ENCODE measurements around the gene FTO. TPM values are rescaled to one million over a fixed set of nuclear protein-coding genes. Genes with fewer than 3 reads are reported as not detected.

Gene FTO
- polyA plus RNA-seq, 1 donor from 2014 or later, result 80.1 TPM

- H3K4me2 ChIP-seq (ENCODE audit: low read length), result no peak overlapping the region
Measured at GRCh38 chr16:53982631-53983042, 278.7 kb downstream of the FTO start.

GRCh38 chr16:53984936-53985335 is 281.0 kb downstream of the FTO start:
- Histone ChIP-seq H3K9ac (ENCODE audit: low read length) (no peak overlapping the region), H3K4me3 (ENCODE audit: low read length) (no peak overlapping the region), H3K9me2 (ENCODE audit: insufficient read depth, low read length) (no peaks in the 10 kb centered on the region), H3K27ac (ENCODE audit: low read length) (no peak overlapping the region), H2AFZ (ENCODE audit: low read depth, low read length) (no peak overlapping the region), H3K4me2 (ENCODE audit: low read length) (no peak overlapping the region), H3K9me3 (ENCODE audit: low read length) (no peaks in the 10 kb centered on the region), H3K79me2 (replicated peaks; ENCODE audit: insufficient read depth, low read length) (no peaks in the 10 kb centered on the region), H4K20me1 (ENCODE audit: insufficient read depth) (no peaks in the 10 kb centered on the region), H3F3A (ENCODE audit: insufficient read depth, low read length, poor library complexity, severe bottlenecking) (no peaks in the 10 kb centered on the region), H3K36me3 (ENCODE audit: insufficient read depth, low read length) (no peaks in the 10 kb centered on the region), H3K27me3 (ENCODE audit: insufficient read depth, low read depth, low read length) (no peaks in the 10 kb centered on the region)
- TF ChIP-seq RAD21 (conservative IDR thresholded peaks at IDR 0.05), result no peak
- no peak for TF ChIP-seq TAF1 (IDR thresholded peaks at IDR 0.05; ENCODE audit: low read depth)
- TF ChIP-seq, protein P1, sequence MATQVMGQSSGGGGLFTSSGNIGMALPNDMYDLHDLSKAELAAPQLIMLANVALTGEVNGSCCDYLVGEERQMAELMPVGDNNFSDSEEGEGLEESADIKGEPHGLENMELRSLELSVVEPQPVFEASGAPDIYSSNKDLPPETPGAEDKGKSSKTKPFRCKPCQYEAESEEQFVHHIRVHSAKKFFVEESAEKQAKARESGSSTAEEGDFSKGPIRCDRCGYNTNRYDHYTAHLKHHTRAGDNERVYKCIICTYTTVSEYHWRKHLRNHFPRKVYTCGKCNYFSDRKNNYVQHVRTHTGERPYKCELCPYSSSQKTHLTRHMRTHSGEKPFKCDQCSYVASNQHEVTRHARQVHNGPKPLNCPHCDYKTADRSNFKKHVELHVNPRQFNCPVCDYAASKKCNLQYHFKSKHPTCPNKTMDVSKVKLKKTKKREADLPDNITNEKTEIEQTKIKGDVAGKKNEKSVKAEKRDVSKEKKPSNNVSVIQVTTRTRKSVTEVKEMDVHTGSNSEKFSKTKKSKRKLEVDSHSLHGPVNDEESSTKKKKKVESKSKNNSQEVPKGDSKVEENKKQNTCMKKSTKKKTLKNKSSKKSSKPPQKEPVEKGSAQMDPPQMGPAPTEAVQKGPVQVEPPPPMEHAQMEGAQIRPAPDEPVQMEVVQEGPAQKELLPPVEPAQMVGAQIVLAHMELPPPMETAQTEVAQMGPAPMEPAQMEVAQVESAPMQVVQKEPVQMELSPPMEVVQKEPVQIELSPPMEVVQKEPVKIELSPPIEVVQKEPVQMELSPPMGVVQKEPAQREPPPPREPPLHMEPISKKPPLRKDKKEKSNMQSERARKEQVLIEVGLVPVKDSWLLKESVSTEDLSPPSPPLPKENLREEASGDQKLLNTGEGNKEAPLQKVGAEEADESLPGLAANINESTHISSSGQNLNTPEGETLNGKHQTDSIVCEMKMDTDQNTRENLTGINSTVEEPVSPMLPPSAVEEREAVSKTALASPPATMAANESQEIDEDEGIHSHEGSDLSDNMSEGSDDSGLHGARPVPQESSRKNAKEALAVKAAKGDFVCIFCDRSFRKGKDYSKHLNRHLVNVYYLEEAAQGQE (IDR thresholded peaks at IDR 0.05; ENCODE audit: borderline replicate concordance), result no peak

More at GRCh38 chr16:53982631-53983042, 278.7 kb downstream of the FTO start:
- Histone ChIP-seq H3K9me3 (ENCODE audit: low read length) (no peaks in the 10 kb centered on the region), H4K20me1 (ENCODE audit: insufficient read depth) (no peaks in the 10 kb centered on the region), H3K27me3 (ENCODE audit: insufficient read depth, low read depth, low read length) (no peaks in the 10 kb centered on the region), H3K9me2 (ENCODE audit: insufficient read depth, low read length) (no peaks in the 10 kb centered on the region), H3K79me2 (replicated peaks; ENCODE audit: insufficient read depth, low read length) (no peaks in the 10 kb centered on the region), H3K9ac (ENCODE audit: low read length) (no peak overlapping the region), H3K27ac (ENCODE audit: low read length) (no peak overlapping the region), H3F3A (ENCODE audit: insufficient read depth, low read length, poor library complexity, severe bottlenecking) (no peaks in the 10 kb centered on the region), H2AFZ (ENCODE audit: low read depth, low read length) (no peak overlapping the region), H3K4me3 (ENCODE audit: low read length) (no peak overlapping the region), H3K36me3 (ENCODE audit: insufficient read depth, low read length) (no peaks in the 10 kb centered on the region)
- TF ChIP-seq, protein P2, sequence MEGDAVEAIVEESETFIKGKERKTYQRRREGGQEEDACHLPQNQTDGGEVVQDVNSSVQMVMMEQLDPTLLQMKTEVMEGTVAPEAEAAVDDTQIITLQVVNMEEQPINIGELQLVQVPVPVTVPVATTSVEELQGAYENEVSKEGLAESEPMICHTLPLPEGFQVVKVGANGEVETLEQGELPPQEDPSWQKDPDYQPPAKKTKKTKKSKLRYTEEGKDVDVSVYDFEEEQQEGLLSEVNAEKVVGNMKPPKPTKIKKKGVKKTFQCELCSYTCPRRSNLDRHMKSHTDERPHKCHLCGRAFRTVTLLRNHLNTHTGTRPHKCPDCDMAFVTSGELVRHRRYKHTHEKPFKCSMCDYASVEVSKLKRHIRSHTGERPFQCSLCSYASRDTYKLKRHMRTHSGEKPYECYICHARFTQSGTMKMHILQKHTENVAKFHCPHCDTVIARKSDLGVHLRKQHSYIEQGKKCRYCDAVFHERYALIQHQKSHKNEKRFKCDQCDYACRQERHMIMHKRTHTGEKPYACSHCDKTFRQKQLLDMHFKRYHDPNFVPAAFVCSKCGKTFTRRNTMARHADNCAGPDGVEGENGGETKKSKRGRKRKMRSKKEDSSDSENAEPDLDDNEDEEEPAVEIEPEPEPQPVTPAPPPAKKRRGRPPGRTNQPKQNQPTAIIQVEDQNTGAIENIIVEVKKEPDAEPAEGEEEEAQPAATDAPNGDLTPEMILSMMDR (IDR thresholded peaks at IDR 0.05; ENCODE audit: poor library complexity, severe bottlenecking), result no peak
- TF ChIP-seq TAF1 (IDR thresholded peaks at IDR 0.05; ENCODE audit: low read depth) (no peak), EZH2 (IDR thresholded peaks at IDR 0.05; ENCODE audit: borderline replicate concordance, insufficient read depth, low read length, poor library complexity, severe bottlenecking) (no peak), SMC3 (conservative IDR thresholded peaks at IDR 0.05; ENCODE audit: poor library complexity) (no peak), EP300 (conservative IDR thresholded peaks at IDR 0.05; ENCODE audit: poor library complexity, severe bottlenecking) (no peak), POLR2AphosphoS5 (IDR thresholded peaks at IDR 0.05) (no peak), MXI1 (conservative IDR thresholded peaks at IDR 0.05; ENCODE audit: poor library complexity, severe bottlenecking) (no peak), RAD21 (conservative IDR thresholded peaks at IDR 0.05) (no peak)
- TF ChIP-seq, protein P1 (IDR thresholded peaks at IDR 0.05; ENCODE audit: borderline replicate concordance), result no peak

Data from neural cell (in vitro differentiated cells).